Natural killer cell (primary cell): ENCODE measurements around the gene PPP2R5C. TPM values are rescaled to one million over a fixed set of nuclear protein-coding genes. Genes with fewer than 3 reads are reported as not detected.

Experiments used
- ATAC-seq, 3 donors: fragments of 150-1000 bp in 2 of 3; fragments of 200-7000 bp in 1 of 3; cut with Tn5 transposase; 1 replicate in 1 of 3; 2 replicates in 2 of 3; pipeline ENCODE4 v1.10.0; 2021; ENCODE audit warnings: mild to moderate bottlenecking in 2 of 3, moderate library complexity in 2 of 3
- DNase-seq, 2 donors: peaks; one replicate each; pipeline versions ENCODE4 v3.0.0 to v3.0.0-alpha.2; 2013 to 2021; ENCODE audit warnings: mixed read lengths in 1 of 2
- H3K27ac ChIP-seq: one replicate; pipeline ENCODE4 v1.5.1; 2013; ENCODE audit warnings: mild to moderate bottlenecking, low read length
- H3K27me3 ChIP-seq: one replicate; pipeline ENCODE4 v1.6.1; 2013; ENCODE audit warnings: low read length; ENCODE audit not compliant: control insufficient read depth, insufficient read depth
- H3K36me3 ChIP-seq: one replicate; pipeline ENCODE4 v1.6.1; 2013; ENCODE audit warnings: low read length; ENCODE audit not compliant: control insufficient read depth, insufficient read depth
- H3K4me1 ChIP-seq: one replicate; pipeline ENCODE4 v1.6.1; 2013; ENCODE audit warnings: low read length; ENCODE audit not compliant: control insufficient read depth, insufficient read depth
- H3K4me3 ChIP-seq: one replicate; pipeline ENCODE4 v1.5.1; 2013; ENCODE audit warnings: low read length
- H3K9me3 ChIP-seq: one replicate; pipeline ENCODE4 v1.6.1; 2013; ENCODE audit warnings: low read length; ENCODE audit not compliant: control insufficient read depth, insufficient read depth
- H3K27ac Mint-ChIP-seq, 2 donors: one replicate each; pipeline ENCODE4 v1.8.0; 2022; ENCODE audit warnings: mild to moderate bottlenecking in 2 of 2, mixed read lengths in 2 of 2, moderate library complexity in 1 of 2
- H3K27me3 Mint-ChIP-seq, 2 donors: one replicate each; pipeline ENCODE4 v1.8.0; 2022; ENCODE audit warnings: low read depth in 2 of 2, mixed read lengths in 2 of 2
- H3K36me3 Mint-ChIP-seq: one replicate; pipeline ENCODE4 v1.8.0; 2022; ENCODE audit warnings: mixed read lengths
- H3K4me1 Mint-ChIP-seq, 2 donors: one replicate each; pipeline ENCODE4 v1.8.0; 2022; ENCODE audit warnings: mixed read lengths in 2 of 2
- H3K4me3 Mint-ChIP-seq: one replicate; pipeline ENCODE4 v1.8.0; 2022; ENCODE audit warnings: mild to moderate bottlenecking, moderate library complexity, mixed read lengths
- H3K9me3 Mint-ChIP-seq, 2 donors: one replicate each; pipeline ENCODE4 v1.8.0; 2022; ENCODE audit warnings: mixed read lengths in 2 of 2
- WGBS: methylation state at CpG from one replicate; pipeline ENCODE4 v1.1.7; 2013; ENCODE audit warnings: missing lambda C conversion rate; ENCODE audit not compliant: insufficient coverage; 5-methylcytosine and 5-hydroxymethylcytosine counted together
- intact Hi-C: fragments of 100-400 bp; cut with micrococcal nuclease; formaldehyde crosslinking; loops from one replicate; pipeline ENCODE4 v1.14.2; 2022
- total RNA-seq, 4 donors: library from RNA; stranded (reverse); fragments of 120-200 nt in 1 of 4; gene quantifications; one replicate each; pipeline versions ENCODE4 v1.2.3 to v1.2.4, GENCODE V29; 2013 to 2022
- TF ChIP-seq, protein P1 (sequence below): fragments of 200-600 bp; IDR thresholded peaks from one replicate; pipeline ENCODE4 v1.8.0; 2022; ENCODE audit warnings: antibody characterized with exemption

Gene PPP2R5C
- total RNA-seq, 3 donors from 2014 or later (not counting 1 experiment from before 2014, with no cell fraction given): 716 to 779 (median 736) TPM

- H3K27me3 ChIP-seq: peaks cover 6% of the 10 kb centered on the region
- Mint-ChIP-seq H3K9me3 (no peaks in the 10 kb centered on the region), H3K36me3 (no peaks in the 10 kb centered on the region), H3K27ac (no peak overlapping the region), H3K4me1 (peaks cover 18 to 27% of the 10 kb centered on the region in 2 donors), H3K27me3 (peaks cover 18 to 25% of the 10 kb centered on the region in 2 donors), H3K4me3 (no peak overlapping the region)
- TF ChIP-seq, protein P1, sequence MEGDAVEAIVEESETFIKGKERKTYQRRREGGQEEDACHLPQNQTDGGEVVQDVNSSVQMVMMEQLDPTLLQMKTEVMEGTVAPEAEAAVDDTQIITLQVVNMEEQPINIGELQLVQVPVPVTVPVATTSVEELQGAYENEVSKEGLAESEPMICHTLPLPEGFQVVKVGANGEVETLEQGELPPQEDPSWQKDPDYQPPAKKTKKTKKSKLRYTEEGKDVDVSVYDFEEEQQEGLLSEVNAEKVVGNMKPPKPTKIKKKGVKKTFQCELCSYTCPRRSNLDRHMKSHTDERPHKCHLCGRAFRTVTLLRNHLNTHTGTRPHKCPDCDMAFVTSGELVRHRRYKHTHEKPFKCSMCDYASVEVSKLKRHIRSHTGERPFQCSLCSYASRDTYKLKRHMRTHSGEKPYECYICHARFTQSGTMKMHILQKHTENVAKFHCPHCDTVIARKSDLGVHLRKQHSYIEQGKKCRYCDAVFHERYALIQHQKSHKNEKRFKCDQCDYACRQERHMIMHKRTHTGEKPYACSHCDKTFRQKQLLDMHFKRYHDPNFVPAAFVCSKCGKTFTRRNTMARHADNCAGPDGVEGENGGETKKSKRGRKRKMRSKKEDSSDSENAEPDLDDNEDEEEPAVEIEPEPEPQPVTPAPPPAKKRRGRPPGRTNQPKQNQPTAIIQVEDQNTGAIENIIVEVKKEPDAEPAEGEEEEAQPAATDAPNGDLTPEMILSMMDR: no peak
- WGBS: 28% methylated on average over 5 of the region's 5 CpGs
- no peak for DNase-seq
- peaks cover 20% of the 10 kb centered on the region for H3K4me1 ChIP-seq
- intact Hi-C loops: loop anchor here (5.0 kb wide), 4 partner anchors 68 to 372 kb away; partner anchors contain the start of gene ZNF839
- H3K36me3 ChIP-seq: no peaks in the 10 kb centered on the region
- H3K4me3 ChIP-seq: no peak overlapping the region
- no peak for ATAC-seq
- no peaks in the 10 kb centered on the region for H3K9me3 ChIP-seq
- no peak overlapping the region for H3K27ac ChIP-seq
Measured at GRCh38 chr14:101945171-101945570, 183.7 kb downstream of the PPP2R5C start.

- Mint-ChIP-seq H3K36me3 (no peaks in the 10 kb centered on the region), H3K27ac (peak overlapping the region; percentile 100), H3K4me1 (peaks cover 18 to 27% of the 10 kb centered on the region in 2 donors), H3K9me3 (no peaks in the 10 kb centered on the region), H3K27me3 (peaks cover 7 to 13% of the 10 kb centered on the region in 2 donors), H3K4me3 (peak overlapping the region; percentile 96)
- Histone ChIP-seq H3K27ac (peak overlapping the region; percentile 100), H3K4me3 (peak overlapping the region; percentile 91), H3K27me3 (peaks cover 4% of the 10 kb centered on the region), H3K4me1 (peaks cover 20% of the 10 kb centered on the region), H3K36me3 (no peaks in the 10 kb centered on the region), H3K9me3 (no peaks in the 10 kb centered on the region)
- ATAC-seq (peak; percentile 39 to 50 (median 40)), DNase-seq (peak in 1 of 2 donors; percentile 69)
- TF ChIP-seq, protein P1: no peak
- intact Hi-C loops: loop anchor here (1.0 to 5.0 kb wide), 5 partner anchors 70 to 370 kb away; partner anchors contain the start of gene ZNF839
- 2% methylated on average over 8 of the region's 8 CpGs for WGBS
Measured at GRCh38 chr14:101947577-101947903, 186.0 kb downstream of the PPP2R5C start.

GRCh38 chr14:101947904-101948665 lies 186.6 kb downstream of the PPP2R5C start:
- peak overlapping the region; percentile 100 for H3K27ac Mint-ChIP-seq
- H3K27me3 Mint-ChIP-seq: peaks cover 7 to 11% of the 10 kb centered on the region in 2 donors
- Histone ChIP-seq H3K4me3 (peak overlapping the region; percentile 91), H3K4me1 (peaks cover 20% of the 10 kb centered on the region), H3K9me3 (no peaks in the 10 kb centered on the region), H3K27ac (peak overlapping the region; percentile 100), H3K36me3 (no peaks in the 10 kb centered on the region), H3K27me3 (peaks cover 2% of the 10 kb centered on the region)
- TF ChIP-seq, protein P1: no peak
- DNase-seq (peak; percentile 99 to 100), ATAC-seq (peak; percentile 93 to 97 (median 93))
- peak overlapping the region; percentile 96 for H3K4me3 Mint-ChIP-seq
- H3K4me1 Mint-ChIP-seq: peaks cover 18 to 27% of the 10 kb centered on the region in 2 donors
- H3K36me3 Mint-ChIP-seq: no peaks in the 10 kb centered on the region
- intact Hi-C loops: loop anchor here (1.0 to 5.0 kb wide), 9 partner anchors 16 to 369 kb away; partner anchors contain the start of genes DYNC1H1, HSP90AA1, WDR20 and ZNF839
- WGBS: 0% methylated on average over 53 of the region's 53 CpGs
- no peaks in the 10 kb centered on the region for H3K9me3 Mint-ChIP-seq
